HG03097 (cell line): ENCODE results near the gene OR56B1.
"Not testable (repeated sequence)": the region's sequence is repeated elsewhere in the genome, so short reads cannot be mapped to it uniquely, and the experiment has no call there.

Experiments
- ATAC-seq: cut with Tn5 transposase; IDR thresholded peaks from one replicate; pipeline ENCODE4 v1.9.1; 2021; ENCODE audit not compliant: unreplicated experiment, low FRiP score

OR56B1 gene, protein sequence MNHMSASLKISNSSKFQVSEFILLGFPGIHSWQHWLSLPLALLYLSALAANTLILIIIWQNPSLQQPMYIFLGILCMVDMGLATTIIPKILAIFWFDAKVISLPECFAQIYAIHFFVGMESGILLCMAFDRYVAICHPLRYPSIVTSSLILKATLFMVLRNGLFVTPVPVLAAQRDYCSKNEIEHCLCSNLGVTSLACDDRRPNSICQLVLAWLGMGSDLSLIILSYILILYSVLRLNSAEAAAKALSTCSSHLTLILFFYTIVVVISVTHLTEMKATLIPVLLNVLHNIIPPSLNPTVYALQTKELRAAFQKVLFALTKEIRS

DNA sequence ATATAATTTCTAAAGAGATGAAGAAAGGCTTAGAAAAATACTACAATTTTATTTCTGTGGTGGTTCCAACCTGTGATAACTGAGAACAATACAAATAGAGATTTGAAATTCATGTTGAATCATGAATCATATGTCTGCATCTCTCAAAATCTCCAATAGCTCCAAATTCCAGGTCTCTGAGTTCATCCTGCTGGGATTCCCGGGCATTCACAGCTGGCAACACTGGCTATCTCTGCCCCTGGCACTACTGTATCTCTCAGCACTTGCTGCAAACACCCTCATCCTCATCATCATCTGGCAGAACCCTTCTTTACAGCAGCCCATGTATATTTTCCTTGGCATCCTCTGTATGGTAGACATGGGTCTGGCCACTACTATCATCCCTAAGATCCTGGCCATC, at the start of gene OR56B1:
OR56B1 (plus strand) TSS at position 53 of the 400 bp plus-strand sequence; CDS start at position 122, 69 bp downstream.
- ATAC-seq = no peak

DNA sequence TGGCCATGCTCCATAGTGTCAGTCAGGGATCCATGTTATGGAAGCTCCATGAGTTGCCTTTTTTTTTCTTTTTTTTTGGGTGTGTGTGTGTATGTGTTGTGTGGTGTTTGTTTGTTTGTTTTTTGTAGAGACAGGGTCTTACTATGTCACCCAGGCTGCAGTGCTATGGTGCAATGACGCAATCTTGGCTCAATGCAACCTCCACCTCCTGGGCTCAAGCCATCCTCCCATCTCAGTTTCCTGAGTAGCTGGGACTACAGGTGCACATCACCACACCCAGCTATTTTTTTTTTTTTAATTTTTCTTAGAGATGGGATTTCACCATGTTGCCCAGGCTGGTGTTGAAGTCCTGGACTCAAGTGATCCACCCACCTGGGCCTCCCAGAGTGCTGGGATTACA, 47.8 kb upstream of the OR56B1 start:
- no peak for ATAC-seq

DNA sequence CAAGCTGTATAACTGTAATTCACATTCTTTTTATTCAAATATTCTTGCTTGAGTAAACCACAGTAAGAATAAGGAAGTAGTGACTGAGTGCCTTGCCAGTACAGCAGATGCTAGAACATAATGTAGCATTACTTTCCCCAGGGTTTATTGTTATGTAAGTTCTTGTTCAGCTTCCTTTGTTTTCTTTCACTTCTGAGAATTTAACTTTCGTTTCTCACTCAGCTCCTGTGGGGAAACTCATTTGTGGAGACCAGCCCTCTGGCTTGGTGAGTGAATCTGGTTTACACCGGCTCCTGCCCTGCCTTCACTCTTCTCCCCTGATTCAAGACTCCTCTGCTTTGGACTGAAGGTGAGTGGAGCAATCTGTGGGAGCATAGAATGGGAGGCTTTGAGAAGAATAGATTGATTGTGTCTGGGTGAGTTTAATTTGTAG, 46.7 kb upstream of the OR56B1 start, which contains the start of gene TRIM22:
TRIM22 (plus strand) TSS at position 240 of the 433 bp plus-strand sequence. CDS start 6,443 bp downstream, outside the sequence.
- ATAC-seq = peak; percentile 75

DNA sequence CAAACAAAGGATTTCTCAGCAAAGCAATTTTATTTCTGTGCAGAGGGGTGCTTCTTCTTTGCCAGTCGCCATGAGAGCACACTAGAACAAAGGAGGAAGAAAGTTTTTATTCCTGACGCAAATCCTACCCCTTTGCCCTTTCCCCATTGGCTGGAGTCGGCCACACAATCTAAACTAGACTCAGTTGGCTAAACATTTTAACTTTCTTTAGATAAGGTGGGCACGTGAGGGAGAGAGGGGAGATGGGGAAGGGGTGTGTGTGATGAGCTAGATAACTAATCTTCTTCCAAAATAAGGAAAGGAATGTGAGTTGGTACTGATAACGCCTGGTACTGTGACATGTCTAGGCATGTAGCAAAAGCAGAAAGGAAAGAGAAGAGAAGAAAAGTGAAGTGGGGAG, 46.0 kb upstream of the OR56B1 start:
- ATAC-seq = no peak

DNA sequence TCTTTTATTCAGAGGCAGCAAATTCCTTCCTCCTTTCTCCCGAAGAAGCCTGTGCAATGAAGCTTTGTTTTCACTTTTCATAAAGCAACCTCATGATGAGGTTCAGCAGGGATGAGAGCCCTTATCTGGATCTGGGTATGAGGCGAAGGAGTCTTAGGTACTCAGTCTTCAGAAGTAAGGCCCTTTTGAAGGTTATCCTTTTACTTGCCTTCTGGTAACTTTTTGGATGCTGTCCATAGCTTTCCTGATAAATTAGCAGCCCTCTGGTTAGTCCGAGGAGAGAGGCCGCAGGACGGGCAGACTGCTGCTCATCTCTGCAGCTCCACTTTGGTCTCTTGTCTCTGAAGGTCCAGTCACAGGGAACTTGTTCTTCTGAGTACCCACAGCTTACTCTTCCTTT, 45.5 kb upstream of the OR56B1 start:
- ATAC-seq = no peak

DNA sequence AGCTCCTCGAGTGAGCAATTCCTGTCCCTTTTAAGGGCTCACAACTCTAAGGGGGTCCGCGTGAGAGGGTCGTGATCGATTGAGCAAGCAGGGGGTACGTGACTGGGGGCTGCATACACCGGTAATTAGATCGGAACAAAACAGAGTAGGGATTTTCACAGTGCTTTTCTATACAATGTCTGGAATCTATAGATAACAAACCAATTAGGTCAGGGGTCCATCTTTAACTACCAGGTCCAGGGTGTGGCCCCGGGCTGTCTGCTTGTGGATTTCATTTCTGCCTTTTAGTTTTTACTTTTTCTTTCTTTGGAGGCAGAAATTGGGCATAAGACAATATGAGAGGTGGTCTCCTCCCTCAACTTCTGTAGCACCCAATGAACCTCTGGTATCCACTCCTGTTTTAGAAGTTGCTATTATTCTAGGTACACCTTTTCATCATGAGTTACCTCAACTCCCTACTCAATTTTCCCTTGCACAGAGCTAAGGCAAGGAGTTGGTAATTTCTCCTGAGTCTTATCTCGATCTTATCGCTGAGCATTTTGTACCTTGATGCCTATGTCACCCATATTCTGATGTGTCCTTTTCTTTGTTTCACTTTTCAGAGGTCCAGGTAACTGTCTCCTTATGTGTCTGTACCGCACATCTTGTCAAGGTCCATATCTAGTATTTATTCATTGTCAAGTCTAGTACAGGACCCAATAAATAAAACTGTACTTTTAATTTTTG, 44.8 kb upstream of the OR56B1 start:
- not testable (repeated sequence) for ATAC-seq

DNA sequence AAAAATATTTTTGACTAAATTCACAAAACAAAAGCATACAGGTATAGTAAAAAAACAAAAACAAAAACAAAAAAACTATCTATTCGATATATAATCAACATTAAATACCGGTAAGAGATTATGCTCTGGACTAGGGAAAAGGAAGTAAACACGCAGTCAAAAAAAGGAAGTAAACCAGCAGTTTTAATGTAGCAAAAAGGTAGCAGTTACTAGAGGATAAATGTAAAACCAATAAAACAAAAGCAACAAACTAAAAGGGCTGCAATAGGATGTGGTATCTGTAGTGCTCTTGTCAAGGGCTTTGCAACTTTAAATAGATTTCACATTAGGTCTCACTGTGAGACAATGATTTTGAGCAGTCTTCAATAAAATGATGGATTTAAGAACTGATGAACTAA, 44.3 kb upstream of the OR56B1 start:
- ATAC-seq = no peak

DNA sequence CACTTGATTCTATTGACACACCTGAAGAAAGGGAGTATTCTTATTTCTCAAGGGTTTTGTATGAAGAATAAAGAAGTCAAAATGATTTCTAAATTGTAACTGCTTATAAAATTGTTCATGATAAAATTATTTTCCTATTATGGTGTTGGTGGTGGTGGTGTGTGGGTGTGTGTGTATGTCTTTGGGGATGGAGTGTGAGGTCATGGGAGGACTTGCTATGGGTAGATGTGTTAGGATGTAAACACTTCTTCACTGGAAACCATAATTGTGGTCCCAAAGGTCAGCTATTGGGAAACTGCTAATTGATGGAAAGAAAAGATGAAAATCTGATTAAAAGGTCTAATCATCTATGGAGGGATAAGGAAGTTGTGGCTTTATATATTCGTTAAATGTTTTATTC, 41.6 kb upstream of the OR56B1 start:
- ATAC-seq = no peak

DNA sequence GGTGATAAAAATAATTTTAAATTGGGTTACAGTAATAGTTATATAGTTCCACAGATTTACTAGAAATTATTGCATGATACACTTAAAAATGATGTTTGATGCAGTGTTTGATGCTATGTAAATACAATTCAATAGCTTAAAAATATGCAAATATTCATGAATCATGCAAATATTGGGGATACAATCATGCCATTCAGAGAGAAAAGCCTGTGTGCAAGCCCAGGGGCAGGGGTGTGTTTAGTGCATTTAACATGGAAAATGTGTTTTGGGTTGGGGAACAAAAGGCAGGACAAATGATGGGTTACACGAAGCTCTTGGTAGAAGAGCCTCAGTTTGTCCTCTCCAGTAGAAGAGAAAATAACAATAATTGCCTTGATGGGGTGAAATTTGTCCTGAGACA, 40.7 kb upstream of the OR56B1 start:
- ATAC-seq = no peak

DNA sequence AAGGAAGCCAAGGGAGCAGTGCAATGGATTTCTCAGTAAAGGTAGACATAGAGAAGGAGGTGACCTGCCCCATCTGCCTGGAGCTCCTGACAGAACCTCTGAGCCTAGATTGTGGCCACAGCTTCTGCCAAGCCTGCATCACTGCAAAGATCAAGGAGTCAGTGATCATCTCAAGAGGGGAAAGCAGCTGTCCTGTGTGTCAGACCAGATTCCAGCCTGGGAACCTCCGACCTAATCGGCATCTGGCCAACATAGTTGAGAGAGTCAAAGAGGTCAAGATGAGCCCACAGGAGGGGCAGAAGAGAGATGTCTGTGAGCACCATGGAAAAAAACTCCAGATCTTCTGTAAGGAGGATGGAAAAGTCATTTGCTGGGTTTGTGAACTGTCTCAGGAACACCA, 40.0 kb upstream of the OR56B1 start:
- ATAC-seq = no peak

DNA sequence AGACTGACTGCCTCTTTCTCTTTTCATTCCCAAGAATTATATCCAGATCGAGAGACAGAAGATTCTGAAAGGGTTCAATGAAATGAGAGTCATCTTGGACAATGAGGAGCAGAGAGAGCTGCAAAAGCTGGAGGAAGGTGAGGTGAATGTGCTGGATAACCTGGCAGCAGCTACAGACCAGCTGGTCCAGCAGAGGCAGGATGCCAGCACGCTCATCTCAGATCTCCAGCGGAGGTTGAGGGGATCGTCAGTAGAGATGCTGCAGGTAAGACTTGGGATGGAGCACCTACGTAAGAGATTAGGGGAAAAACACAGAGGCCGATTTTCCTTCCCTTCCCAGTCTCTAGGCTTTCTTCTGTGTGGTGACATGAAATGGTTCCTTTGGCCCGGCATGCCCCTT, 38.0 kb upstream of the OR56B1 start:
- no peak for ATAC-seq

DNA sequence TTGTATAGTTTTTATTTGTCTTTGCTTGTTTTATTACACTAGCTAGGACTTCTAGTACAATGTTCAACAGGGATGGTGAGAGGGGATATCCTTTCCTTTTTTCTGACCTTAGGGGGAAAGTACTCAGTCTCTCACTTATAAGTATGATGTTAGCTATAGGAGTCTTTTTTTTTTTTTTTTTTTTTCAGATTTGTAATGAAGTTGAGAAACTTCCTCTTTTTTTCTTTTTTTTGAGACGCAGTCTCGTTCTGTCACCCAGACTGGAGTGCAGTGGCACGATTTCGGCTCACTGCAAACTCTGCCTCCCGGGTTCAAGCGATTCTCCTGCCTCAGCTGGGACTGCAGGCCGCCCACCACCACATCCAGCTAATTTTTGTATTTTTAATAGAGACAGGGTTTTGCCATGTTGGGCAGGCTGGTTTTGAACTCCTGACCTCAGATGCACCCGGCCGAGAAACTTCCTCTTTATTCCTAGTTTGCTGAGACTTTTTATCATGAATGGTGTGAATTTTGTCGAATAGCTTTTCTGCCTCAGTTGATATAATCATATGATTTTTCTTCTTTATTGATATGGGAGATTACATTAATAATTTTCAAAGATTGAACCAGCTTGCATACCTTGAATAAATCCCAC, 35.7 kb upstream of the OR56B1 start:
- no peak for ATAC-seq

DNA sequence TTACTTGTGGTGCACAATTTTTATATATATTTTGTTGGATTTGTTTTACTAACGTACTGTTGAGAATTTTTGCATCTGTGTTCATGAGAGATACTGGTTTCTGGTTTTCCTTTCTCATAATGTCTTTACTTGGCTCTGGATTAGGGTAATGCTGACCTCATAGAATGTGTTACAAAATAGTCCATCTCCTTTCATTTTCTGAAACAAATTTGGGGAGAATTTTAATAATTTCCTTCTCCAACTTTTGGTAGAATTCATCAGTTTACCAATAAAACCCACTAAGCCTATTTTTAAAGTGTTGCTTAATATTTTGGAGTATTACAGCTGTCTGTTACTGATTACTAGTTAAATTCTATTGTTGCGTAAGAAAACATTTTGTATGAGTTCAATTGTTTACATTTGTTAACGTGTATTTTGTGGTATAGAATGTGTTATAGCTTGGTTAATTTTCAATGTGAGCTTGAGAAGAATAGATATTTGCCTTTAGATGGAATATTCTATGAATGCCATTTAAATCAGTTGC, 35.1 kb upstream of the OR56B1 start:
- no peak for ATAC-seq

DNA sequence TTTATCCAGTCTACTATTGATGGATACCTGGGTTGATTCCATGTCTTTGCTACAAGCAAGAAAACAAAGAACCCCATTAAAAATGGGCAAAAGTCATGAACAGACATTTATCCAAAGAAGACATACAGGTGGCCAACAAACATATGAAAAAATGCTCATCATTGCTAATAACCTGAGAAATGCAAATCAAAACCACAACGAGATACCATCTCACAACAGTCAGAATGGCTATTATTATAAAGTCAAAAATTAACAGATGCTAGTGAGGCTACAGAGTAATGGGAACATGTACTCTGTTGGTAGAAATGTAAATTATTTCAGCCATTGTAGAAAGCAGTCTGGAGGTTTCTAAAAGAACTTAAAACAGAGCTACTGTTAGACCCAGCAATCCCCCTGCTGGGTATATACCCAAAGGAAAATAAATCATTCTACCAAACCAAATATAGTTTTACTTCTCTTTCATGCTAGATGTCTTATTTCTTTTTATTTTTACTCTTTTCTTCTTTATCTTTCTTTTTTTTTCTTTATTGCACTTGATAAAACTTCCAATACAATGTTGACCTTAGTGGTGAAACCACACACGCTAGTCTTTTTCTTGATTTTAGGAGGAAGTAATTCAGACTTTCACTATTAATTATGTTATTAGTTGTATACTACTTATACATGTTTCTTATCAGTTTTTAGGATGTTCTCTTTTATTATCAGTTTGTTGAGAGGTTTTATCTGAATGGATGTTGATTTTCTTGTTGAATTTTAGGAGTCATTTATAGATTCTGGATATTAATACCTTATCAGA, 32.3 kb upstream of the OR56B1 start:
- peak; percentile 62 for ATAC-seq

DNA sequence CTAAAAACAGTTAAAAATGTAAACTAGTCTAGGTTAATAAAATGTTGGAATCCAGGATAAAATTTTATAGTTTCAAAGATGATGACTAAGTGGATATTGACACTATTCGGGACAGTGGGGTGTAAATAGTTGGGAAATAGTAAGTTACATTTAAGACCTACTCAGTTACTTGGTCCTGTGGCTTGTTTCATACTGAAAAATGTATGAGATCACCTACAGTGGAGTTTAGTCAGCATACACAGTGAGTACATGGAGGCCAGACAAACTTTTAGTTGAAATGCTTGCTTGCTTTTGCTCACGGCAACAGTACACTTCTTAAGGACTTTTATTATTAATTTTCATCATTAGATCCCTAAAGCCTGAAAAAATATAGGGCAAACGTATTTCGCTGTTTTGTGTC, 30.6 kb upstream of the OR56B1 start:
- no peak for ATAC-seq

DNA sequence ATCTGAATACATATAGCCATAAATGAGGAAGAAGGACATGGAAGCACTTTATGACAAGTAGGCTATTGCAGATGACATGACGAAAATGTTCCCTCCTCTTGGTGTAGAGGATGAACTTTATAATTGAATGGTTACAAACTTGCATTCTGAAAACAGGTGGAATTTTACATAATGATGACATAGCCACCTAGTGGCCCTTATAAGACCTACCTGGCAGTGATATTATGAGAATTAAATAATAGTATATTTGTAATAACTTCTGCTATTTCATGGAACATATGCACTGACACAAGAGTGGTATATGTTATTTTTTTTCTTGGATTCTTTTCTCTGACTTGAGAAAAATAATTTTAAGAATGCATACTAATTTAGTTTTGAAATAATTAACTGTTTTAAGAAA, 23.7 kb upstream of the OR56B1 start:
- no peak for ATAC-seq

DNA sequence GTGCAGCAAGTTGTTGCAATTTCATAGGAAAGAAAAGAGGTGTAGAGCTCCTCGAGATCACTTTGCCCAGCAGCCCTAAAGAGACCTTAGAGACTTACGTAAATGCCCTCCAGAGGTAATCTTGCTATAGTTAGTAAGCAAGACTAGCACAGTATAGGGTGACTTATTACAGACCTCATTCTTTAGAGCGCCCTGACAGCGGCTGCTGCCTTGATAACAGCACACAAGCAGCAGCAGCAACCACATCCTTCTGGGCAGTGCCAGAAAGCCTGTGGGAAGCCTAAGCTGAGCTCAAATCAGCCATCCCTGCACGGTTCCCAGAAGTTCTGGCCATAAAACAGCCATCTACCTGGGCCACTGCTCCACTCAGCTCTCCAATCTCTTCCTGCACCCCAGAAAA, 22.6 kb upstream of the OR56B1 start:
- ATAC-seq = no peak

DNA sequence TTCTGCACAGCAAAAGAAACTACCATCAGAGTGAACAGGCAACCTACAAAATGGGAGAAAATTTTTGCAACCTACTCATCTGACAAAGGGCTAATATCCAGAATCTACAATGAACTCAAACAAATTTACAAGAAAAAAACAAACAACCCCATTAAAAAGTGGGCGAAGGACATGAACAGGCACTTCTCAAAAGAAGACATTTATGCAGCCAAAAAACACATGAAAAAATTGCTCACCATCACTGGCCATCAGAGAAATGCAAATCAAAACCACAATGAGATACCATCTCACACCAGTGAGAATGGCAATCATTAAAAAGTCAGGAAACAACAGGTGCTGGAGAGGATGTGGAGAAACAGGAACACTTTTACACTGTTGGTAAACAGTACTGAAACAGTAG, 19.7 kb upstream of the OR56B1 start:
- not testable (repeated sequence) for ATAC-seq

DNA sequence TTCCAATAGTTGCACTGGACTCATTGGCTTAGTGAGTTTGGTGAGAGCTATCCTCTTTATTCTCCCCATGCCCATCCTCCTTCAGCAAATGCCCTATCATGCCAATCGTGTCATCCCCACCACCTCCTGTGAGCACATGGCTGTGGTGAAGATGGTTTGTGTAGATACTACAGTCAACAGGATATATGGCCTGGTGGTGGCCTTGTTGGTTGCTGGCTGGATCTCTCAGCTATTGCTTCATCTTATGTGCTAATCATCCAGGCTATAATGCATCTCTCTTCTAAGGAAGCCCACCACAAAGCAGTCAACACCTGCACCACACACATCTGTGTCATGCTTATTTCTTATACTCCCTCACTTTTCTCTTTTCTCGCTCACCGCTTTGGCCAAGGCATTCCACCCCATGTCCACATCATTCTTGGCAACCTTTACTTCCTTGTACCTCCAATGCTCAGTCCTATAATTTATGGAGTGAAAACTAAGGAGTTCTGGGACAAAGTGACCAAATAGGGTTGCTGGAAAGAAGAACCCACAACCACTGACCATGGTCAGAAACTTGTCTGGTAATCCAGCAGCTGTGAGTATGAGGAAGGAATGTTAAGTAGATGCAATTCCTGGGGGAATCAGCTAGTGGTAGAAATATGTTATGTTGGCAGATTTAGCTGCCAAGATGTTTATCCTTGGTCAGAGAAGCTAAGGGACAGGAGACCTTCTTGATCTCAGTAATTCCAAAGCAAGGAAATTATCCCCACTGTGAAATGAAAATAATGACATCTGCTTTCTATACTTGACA, 16.3 kb upstream of the OR56B1 start:
- ATAC-seq = no peak

DNA sequence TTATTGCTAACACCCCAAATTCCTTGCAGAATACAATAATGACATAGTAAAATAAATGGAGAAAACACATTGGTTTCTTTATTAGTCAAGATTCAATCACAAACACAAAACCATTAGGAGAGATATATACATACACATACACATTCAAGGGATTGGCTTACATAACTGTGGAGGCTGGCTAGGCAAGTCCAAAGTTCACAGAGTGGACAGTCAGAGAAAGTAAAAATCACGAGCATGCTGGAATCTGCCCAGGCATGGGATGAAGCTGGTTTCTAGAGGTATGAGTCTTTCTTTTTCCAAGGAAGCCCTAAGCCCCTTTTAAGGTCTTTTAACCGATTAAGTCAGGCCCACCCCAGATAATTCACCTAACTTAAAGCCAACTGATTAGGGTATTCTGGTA, 13.6 kb upstream of the OR56B1 start:
- no peak for ATAC-seq
